Keratinocyte (primary cell): ENCODE measurements around the gene TMC8.

Source experiments
- EZH2 ChIP-seq: IDR thresholded peaks from one replicate; pipeline ENCODE4 v1.6.1; 2012; ENCODE audit warnings: inconsistent platforms, mild to moderate bottlenecking, low read length, moderate library complexity
- TF ChIP-seq, protein P1 (sequence below), 3 experiments: IDR thresholded peaks in 1 of 3; conservative IDR thresholded peaks in 1 of 3; optimal IDR thresholded peaks in 1 of 3; 2 replicates in 2 of 3; 3 replicates in 1 of 3; pipeline versions ENCODE3 to v1.5.1; 2011; ENCODE audit warnings: low read length in 3 of 3, mild to moderate bottlenecking in 3 of 3, moderate library complexity in 2 of 3, control low read depth in 1 of 3, inconsistent platforms in 1 of 3; ENCODE audit not compliant: insufficient read depth in 2 of 3; ENCODE audit errors: extremely low read depth in 1 of 3

DNA sequence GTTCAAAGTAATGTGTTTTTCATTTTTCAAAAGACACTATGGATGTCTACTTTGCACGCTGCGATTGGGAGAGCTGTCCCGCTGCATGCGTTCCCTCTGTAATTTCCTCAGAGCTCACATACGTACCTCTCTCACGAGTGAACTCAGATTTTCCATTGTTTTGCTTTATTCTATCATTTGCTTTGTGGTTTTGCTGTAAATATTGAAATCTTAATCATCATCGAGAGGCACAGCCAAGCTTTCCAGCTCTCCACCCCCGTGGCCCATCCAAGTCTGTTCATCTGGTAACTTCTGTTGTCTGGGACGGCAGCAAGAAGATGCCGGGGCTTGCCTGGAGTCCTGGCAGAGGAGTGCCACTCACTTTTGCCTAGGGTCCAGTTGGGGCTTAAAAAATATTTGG lies 23.1 kb upstream of the TMC8 start:
- TF ChIP-seq, protein P1, sequence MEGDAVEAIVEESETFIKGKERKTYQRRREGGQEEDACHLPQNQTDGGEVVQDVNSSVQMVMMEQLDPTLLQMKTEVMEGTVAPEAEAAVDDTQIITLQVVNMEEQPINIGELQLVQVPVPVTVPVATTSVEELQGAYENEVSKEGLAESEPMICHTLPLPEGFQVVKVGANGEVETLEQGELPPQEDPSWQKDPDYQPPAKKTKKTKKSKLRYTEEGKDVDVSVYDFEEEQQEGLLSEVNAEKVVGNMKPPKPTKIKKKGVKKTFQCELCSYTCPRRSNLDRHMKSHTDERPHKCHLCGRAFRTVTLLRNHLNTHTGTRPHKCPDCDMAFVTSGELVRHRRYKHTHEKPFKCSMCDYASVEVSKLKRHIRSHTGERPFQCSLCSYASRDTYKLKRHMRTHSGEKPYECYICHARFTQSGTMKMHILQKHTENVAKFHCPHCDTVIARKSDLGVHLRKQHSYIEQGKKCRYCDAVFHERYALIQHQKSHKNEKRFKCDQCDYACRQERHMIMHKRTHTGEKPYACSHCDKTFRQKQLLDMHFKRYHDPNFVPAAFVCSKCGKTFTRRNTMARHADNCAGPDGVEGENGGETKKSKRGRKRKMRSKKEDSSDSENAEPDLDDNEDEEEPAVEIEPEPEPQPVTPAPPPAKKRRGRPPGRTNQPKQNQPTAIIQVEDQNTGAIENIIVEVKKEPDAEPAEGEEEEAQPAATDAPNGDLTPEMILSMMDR (optimal IDR thresholded peaks at IDR 0.05 in 1 of 3, IDR thresholded peaks at IDR 0.05 in 1 of 3, conservative IDR thresholded peaks at IDR 0.05 in 1 of 3; ENCODE audit: extremely low read depth in 1 of 3, insufficient read depth in 2 of 3, low read length in 3 of 3): no peak
- no peak for TF ChIP-seq EZH2
